Gastrocnemius medialis (tissue), 4 donors: Measurements from ENCODE around the gene PAX6. TPM values are rescaled to one million over a fixed set of nuclear protein-coding genes. Genes with fewer than 3 reads are reported as not detected.

ENCODE experiments used
- ATAC-seq, 2 donors: fragments of 150-250 bp; one replicate each; pipeline ENCODE4 v1.9.1; 2016
- DNase-seq, 2 donors: peaks; one replicate each; pipeline ENCODE4 v3.0.0-alpha.2; 2019
- H3K27ac ChIP-seq, 4 donors: fragments of 200-600 bp; sonication (generic); 1 replicate in 1 of 4; 2 replicates in 3 of 4; pipeline ENCODE4 v1.5.1; 2016 to 2018; ENCODE audit warnings: mild to moderate bottlenecking in 2 of 4, moderate library complexity in 1 of 4
- H3K27me3 ChIP-seq, 3 donors: fragments of 200-600 bp; sonication (generic) in 2 of 3; 1 replicate in 1 of 3; 2 replicates in 2 of 3; pipeline versions ENCODE4 v1.5.1 to v1.6.0; 2016 to 2019; ENCODE audit warnings: mild to moderate bottlenecking in 1 of 3, moderate library complexity in 1 of 3
- H3K36me3 ChIP-seq, 2 donors: fragments of 200-600 bp; sonication (generic) in 1 of 2; one replicate each; pipeline ENCODE4 v1.5.1; 2017 to 2018
- H3K4me1 ChIP-seq, 2 donors: fragments of 200-600 bp; sonication (generic) in 1 of 2; one replicate each; pipeline ENCODE4 v1.5.1; 2016 to 2017; ENCODE audit warnings: mild to moderate bottlenecking in 2 of 2
- H3K4me3 ChIP-seq, 4 donors: fragments of 200-600 bp; sonication (generic) in 3 of 4; 1 replicate in 1 of 4; 2 replicates in 3 of 4; pipeline ENCODE4 v1.5.1; 2016 to 2019; ENCODE audit warnings: mild to moderate bottlenecking in 2 of 4
- H3K9me3 ChIP-seq, 3 donors: fragments of 200-600 bp; sonication (generic) in 2 of 3; 1 replicate in 1 of 3; 2 replicates in 2 of 3; pipeline ENCODE4 v1.5.1; 2016 to 2019
- POLR2A ChIP-seq, 2 donors: fragments of 450-650 bp; IDR thresholded peaks; one replicate each; pipeline ENCODE4 v1.6.1; 2017; ENCODE audit warnings: antibody characterized with exemption in 2 of 2, mild to moderate bottlenecking in 2 of 2, moderate library complexity in 2 of 2
- in situ Hi-C, 4 donors: fragments of 200-750 bp; cut with MboI; loops; one replicate each; pipeline versions ENCODE4 v1.15.0 to v1.8.0; 2017; ENCODE audit warnings: low sequenced_read_pairs in 4 of 4
- intact Hi-C: fragments of 100-400 bp; cut with DNase I; formaldehyde crosslinking; loops from one replicate; pipeline ENCODE4 v1.15.1; 2023; ENCODE audit warnings: low total_unique reads
- total RNA-seq, 4 donors: library from RNA; depleted of rRNA; stranded (reverse); fragments of >200 nt; gene quantifications; one replicate each; pipeline versions ENCODE4 v1.1.0 to v1.2.3, GENCODE V29; 2016
- TF ChIP-seq, protein P1 (sequence below), 5 experiments: fragments of 450-650 bp in 3 of 5; fragments of 200-600 bp in 2 of 5; sonication (generic) in 2 of 5; IDR thresholded peaks in 4 of 5; conservative IDR thresholded peaks in 1 of 5; 1 replicate in 4 of 5; 2 replicates in 1 of 5; pipeline ENCODE4 v1.5.1; 2016 to 2019; ENCODE audit warnings: antibody characterized with exemption in 5 of 5, mild to moderate bottlenecking in 3 of 5, moderate library complexity in 3 of 5

PAX6 gene
- total RNA-seq, 4 donors from 2014 or later = not detected

- Histone ChIP-seq H3K36me3 (no peaks in the 10 kb centered on the region), H3K27ac (no peak overlapping the region), H3K27me3 (peaks cover 97 to 100% (median 100%) of the 10 kb centered on the region in 3 donors), H3K4me3 (peak overlapping the region in 3 of 4 donors; percentile 43 to 68 (median 53)), H3K4me1 (peaks cover 73 to 88% of the 10 kb centered on the region in 2 donors), H3K9me3 (no peaks in the 10 kb centered on the region)
- TF ChIP-seq POLR2A (IDR thresholded peaks at IDR 0.05) = no peak
- TF ChIP-seq, protein P1, sequence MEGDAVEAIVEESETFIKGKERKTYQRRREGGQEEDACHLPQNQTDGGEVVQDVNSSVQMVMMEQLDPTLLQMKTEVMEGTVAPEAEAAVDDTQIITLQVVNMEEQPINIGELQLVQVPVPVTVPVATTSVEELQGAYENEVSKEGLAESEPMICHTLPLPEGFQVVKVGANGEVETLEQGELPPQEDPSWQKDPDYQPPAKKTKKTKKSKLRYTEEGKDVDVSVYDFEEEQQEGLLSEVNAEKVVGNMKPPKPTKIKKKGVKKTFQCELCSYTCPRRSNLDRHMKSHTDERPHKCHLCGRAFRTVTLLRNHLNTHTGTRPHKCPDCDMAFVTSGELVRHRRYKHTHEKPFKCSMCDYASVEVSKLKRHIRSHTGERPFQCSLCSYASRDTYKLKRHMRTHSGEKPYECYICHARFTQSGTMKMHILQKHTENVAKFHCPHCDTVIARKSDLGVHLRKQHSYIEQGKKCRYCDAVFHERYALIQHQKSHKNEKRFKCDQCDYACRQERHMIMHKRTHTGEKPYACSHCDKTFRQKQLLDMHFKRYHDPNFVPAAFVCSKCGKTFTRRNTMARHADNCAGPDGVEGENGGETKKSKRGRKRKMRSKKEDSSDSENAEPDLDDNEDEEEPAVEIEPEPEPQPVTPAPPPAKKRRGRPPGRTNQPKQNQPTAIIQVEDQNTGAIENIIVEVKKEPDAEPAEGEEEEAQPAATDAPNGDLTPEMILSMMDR (IDR thresholded peaks at IDR 0.05 in 4 of 5, conservative IDR thresholded peaks at IDR 0.05 in 1 of 5) = no peak
- in situ Hi-C loops = no loop called here
- ATAC-seq (no peak), DNase-seq (no peak)
- intact Hi-C loops = loop anchor here (5.0 kb wide), 1 partner anchor 172 kb away; no protein-coding TSS in a partner anchor
Observed at GRCh38 chr11:31814176-31814868, 3.2 kb upstream of the PAX6 start.

GRCh38 chr11:31813391-31814175 is 2.5 kb upstream of the PAX6 start:
- intact Hi-C loops (loop anchor here (5.0 kb wide), 1 partner anchor 171 kb away; no protein-coding TSS in a partner anchor), in situ Hi-C loops (no loop called here)
- TF ChIP-seq POLR2A (IDR thresholded peaks at IDR 0.05) = no peak
- Histone ChIP-seq H3K4me3 (peak overlapping the region; percentile 43 to 68 (median 56)), H3K4me1 (peaks cover 77 to 88% of the 10 kb centered on the region in 2 donors), H3K27me3 (peaks cover 97 to 100% (median 100%) of the 10 kb centered on the region in 3 donors), H3K9me3 (no peaks in the 10 kb centered on the region), H3K36me3 (no peaks in the 10 kb centered on the region), H3K27ac (no peak overlapping the region)
- ATAC-seq (no peak), DNase-seq (no peak)

GRCh38 chr11:31812383-31813381 is 1.6 kb upstream of the PAX6 start:
- H3K9me3 ChIP-seq = no peaks in the 10 kb centered on the region
- TF ChIP-seq, protein P1 (IDR thresholded peaks at IDR 0.05 in 4 of 5, conservative IDR thresholded peaks at IDR 0.05 in 1 of 5) = no peak
- TF ChIP-seq POLR2A (IDR thresholded peaks at IDR 0.05) = no peak
- no peak overlapping the region for H3K27ac ChIP-seq
- ATAC-seq = no peak
- DNase-seq = no peak
- in situ Hi-C loops (no loop called here), intact Hi-C loops (loop anchor here (5.0 kb wide), 1 partner anchor 170 kb away; no protein-coding TSS in a partner anchor)
- H3K36me3 ChIP-seq = no peaks in the 10 kb centered on the region
- peaks cover 73 to 81% of the 10 kb centered on the region in 2 donors for H3K4me1 ChIP-seq
- peaks cover 97 to 100% (median 100%) of the 10 kb centered on the region in 3 donors for H3K27me3 ChIP-seq
- H3K4me3 ChIP-seq = peak overlapping the region; percentile 43 to 68 (median 56)

DNA sequence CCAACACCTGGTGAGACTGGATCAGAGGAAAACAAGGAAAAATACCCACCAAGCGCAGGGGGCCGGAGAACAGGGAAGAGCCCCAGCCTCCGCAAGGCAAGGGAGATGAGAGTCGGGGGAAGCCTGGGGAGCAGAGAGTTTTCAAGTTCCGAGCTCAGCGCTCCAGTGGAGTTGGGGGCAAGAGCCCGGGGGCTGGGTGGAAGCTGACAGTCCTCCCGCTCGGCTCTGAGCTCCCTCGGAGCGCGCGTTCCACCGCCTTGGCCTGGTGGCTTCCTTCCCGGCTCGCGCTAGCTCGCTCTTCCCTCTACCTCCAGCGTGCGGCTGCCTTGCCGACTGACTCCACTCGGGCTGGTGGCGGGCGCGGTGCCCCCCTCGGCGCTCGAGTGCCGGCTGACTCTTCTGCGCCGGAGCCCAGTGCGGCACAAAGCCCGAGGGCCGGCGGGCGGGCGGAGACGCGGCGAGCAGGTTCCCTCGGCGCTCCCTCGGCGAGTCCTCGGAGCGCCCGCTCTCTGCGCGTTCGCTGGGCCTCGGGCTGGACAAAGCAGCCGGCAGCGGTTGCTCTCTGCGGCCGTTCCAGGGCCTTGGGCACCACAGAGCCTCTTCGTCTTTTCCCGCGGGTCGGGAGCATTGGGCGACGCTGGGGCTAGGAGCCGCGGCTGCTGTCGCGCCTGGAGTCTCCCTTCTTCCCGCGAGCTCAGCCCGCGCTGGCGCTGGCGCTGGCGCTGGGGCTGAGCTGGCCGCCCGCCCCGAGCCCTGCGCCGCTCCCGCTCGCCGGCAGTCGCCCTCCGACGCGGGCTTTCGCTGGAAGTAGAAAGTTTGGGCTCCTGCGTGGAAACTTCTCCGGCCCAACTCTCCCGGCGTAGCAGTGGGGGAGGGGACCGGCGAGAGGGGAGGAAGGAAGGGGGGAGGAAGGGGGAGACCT is 1.0 kb downstream of the PAX6 start:
- ATAC-seq (peak; percentile 37 to 43), DNase-seq (no peak)
- H3K27ac ChIP-seq = no peak overlapping the region
- intact Hi-C loops = loop anchor here (5.0 to 10.0 kb wide), 3 partner anchors 168 to 565 kb away; partner anchors contain the start of genes ELP4 and IMMP1L
- peak overlapping the region; percentile 42 to 68 (median 53) for H3K4me3 ChIP-seq
- TF ChIP-seq POLR2A (IDR thresholded peaks at IDR 0.05) = no peak
- TF ChIP-seq, protein P1 (IDR thresholded peaks at IDR 0.05 in 4 of 5, conservative IDR thresholded peaks at IDR 0.05 in 1 of 5) = no peak
- H3K4me1 ChIP-seq = peaks cover 54 to 59% of the 10 kb centered on the region in 2 donors
- H3K36me3 ChIP-seq = no peaks in the 10 kb centered on the region
- H3K27me3 ChIP-seq = peaks cover 97 to 100% (median 100%) of the 10 kb centered on the region in 3 donors
- no peaks in the 10 kb centered on the region for H3K9me3 ChIP-seq
- in situ Hi-C loops = no loop called here
